GM21360 (cell line): ENCODE results near the gene RABGAP1.

Source experiments
- ATAC-seq: cut with Tn5 transposase; IDR thresholded peaks from one replicate; pipeline ENCODE4 v1.9.1; 2021; ENCODE audit warnings: mild to moderate bottlenecking, moderate library complexity; ENCODE audit not compliant: unreplicated experiment

The RABGAP1 gene

DNA sequence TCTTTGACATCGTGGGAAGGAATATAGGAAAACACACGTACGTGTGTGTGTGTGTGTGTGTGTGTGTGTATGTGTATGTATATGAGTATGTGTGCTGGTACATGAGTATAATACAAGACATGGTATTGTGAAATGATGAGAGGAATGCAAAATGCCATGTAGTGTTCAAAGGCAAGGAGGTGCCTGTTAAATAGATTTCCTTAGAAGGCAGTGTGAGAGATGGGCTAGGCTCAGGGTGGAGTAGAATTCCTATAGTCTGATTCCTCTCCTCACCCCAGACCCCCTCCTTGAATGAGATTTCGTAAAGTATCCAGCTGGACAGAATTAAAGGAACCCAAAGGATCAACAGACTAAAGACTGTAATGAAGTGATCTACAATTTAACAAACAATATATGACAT lies 103.8 kb downstream of the RABGAP1 start:
- no peak for ATAC-seq

DNA sequence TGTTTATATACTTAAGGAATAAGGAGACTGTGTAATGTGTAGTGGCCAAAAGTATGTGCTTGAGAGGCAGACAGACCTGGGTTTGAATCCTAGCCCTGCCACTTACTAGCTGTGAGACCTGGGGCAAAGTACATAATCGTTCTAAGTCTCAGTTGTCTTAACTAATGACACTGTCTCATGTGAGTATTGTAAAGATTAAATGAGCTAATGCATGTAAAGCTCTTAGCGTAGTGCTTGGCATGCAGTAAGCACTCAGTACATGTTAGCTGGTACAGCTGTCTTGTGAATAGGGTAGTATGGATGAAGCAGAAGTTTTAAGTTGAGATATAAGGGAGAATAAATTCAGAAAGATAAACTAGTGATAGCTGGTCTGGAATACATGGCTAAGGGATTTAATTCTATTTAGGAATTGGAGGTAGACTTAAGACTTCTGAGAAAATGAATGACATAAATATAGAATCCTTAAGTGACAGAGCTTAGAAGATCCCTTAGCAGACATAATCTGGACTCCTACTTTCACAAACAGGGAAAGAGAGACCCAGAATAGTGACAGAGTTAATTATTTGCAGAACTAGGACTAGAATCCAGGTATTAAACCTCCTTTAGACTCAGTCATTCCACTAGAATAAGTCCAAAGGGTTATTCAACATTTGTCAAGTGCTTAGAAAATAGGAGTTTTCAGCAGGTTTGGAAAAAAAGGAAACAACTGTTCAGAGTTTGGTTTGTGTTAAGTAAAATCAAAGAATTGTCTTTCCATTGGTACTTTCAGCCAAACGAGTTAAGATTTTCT lies 105.8 kb downstream of the RABGAP1 start:
- no peak for ATAC-seq

- no peak for ATAC-seq
Measured at GRCh38 chr9:123048748-123049147, 107.9 kb downstream of the RABGAP1 start.

DNA sequence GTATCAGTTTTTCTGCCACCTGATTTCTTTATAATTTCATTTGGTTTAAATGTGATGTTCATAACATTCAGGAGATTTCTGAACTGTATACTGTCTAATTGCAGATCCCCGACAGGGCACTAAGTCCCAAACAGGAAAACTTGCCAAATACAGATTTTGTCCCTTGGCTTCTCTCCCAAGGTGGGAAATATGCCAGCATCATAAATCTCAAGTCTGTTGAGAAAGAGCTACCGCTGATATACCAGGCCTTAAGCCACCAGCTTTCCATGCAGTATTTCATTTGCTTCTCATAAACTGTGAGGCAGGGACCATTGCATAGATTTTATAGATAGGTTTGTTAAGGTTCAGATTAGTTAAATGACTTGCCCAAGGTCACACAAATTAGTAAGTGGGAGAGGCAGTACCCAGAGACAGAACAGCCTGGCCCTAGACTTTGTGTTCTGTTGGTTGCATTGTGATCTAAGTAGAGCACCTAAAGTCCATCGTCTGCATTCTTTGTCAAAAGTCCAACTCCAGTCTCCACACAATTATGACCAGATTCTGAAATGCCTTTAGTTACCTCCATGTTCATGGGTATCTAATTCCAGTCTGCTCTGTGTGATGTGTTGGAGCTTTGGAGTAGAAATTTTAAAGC lies 108.9 kb downstream of the RABGAP1 start:
- no peak for ATAC-seq

- ATAC-seq = no peak
Measured at GRCh38 chr9:123053046-123053445, 112.2 kb downstream of the RABGAP1 start.

DNA sequence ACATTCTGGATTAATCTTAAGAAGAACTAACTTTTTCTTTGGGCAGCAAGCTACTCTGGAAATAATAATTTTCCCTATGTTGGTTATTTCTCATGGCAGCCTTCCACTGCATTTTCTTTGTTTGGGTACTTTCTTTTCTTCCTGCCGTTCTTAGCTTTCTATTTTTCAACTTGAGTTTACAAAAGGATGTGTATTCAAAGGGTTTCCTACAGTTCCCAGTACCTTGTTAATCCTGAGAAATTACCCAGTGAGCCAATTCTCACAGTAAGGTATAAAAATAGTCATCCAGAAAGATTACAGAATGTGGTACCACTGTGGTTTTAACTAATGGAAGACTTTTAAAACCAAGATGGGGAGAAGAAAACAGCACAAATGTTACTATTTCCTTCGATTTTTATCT lies 112.9 kb downstream of the RABGAP1 start:
- no peak for ATAC-seq

DNA sequence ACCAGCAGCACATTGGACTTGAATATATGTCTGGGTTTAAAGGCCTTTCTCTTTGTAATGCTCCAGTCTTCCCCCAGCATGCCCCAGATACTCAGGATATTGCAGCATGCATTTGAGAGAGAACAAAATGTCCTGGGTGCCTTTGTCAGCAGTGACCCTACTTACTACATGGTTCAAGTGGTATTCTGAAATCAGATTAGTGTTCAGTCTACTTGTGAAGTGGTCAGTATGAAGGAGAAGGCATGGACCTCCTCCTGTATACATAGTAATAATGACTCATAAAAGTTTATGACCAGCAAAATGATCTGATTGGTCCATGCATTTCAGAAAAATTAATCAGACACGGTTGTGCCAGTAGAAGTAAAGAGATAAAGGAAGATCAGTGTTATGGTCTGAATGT lies 118.0 kb downstream of the RABGAP1 start:
- ATAC-seq = no peak

DNA sequence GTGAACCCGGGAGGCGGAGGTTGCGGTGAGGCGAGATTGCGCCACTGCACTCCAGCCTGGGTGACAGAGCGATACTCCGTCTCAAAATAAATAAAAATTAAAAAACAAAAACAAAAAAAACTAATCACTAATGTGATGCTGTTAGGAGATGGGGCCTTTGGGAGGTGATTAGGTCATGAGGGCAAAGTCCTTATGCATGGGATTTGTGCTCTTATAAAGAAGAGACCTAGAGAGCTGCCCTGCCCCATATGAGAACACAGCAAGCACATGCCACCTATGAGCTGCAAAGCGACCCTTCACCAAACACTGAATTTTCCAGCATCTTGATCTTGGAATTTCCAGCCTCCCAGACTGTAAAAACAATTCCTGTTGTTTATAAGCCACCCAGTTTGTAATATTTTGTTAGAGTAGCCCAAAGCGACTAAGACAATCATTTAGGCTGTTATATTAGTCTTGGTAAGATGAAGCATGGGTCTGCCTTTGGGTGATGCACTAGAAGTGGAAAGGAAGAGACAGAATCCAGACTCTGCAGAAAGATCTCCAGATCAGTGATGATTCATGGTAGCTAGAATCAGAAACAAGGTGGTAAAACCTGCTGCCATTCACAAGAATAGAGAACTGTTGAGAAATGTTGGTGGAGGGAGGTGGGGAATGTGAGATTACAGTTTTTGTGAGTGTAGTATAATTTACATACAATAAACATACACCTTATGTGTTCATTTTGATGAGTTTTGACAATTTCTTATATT lies 118.8 kb downstream of the RABGAP1 start:
- no peak for ATAC-seq

DNA sequence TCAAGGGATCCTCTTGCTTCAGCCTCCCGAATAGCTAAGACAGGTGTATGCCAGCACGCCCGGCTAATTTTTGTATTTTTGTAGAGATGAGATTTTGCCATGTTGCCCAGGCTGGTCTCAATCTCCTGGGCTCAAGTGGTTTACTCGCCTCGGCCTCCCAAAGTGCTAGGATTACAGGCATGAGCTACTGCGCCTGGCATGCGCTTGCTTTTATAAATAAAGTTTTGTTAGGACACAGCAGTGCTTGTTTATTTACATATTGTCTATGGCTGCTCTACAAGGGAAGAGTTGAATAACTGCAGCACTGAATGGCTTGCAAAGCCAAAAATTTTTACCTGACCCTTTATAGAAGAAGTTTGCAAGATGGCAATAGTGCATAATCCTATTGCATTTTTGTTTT lies 120.4 kb downstream of the RABGAP1 start:
- no peak for ATAC-seq

- ATAC-seq = no peak
Measured at GRCh38 chr9:123062351-123063176, 121.7 kb downstream of the RABGAP1 start.

DNA sequence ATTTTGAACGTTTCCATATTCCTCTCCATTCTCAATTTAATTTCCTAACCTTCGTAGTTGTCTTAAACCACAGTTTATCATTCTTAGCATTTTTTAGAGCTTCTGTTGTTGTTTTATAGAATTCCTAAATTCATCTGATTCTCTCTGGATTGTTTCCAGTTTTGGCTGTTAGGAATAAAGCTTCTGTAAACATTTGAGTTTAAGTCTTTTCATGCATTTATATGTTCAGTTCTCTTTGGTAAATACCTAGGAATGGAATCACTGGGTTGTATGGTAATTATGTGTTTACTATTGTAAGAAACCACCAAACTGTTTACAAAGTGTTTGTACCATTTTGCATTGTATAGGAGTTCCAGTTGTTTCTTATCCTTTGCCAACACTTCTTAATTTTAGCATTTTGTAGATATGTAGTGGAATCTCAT lies 122.4 kb downstream of the RABGAP1 start:
- ATAC-seq = no peak

- no peak for ATAC-seq
Measured at GRCh38 chr9:123063896-123064295, 123.1 kb downstream of the RABGAP1 start.

- no peak for ATAC-seq
Measured at GRCh38 chr9:123064716-123065115, 123.9 kb downstream of the RABGAP1 start.

DNA sequence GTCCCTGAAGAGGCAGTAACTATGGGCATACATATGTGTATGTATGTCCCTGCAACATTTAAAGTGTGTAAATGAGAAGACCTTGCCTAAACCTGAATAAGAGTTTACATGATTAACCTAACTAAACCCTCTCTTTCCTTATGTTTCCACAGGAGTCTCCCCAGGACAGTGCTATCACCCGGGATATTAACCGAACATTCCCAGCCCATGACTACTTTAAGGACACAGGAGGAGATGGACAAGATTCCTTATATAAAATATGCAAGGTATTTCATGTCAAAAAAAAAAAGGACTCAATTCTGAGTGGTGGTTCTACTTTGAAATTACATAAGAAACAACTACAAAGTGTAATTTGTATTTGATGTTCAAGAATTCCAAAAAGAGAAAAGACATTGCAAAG lies 124.4 kb downstream of the RABGAP1 start:
- no peak for ATAC-seq

GRCh38 chr9:123067136-123067535 lies 126.3 kb downstream of the RABGAP1 start:
- ATAC-seq = no peak

DNA sequence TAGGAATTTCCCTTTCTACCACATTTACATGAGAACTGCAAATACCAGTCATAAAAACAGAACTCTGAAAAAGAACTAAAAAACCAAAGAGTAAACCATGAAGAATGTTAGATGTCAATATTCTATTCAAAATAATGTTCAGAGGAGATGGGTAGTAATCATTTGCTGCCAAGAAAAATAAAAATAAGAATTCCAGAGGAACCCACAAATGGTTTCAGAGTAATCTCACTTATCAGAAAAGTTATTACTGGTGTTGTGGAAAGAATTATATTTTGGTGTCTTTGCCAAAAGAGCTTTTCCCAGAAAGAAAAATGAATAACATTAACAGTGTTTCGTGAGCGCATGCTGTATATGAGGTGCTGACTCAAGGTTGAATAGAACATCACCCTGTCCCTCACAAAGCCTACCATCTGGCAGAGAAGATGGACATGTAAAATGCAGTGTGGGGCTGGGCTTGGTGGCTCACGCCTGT lies 128.2 kb downstream of the RABGAP1 start:
- no peak for ATAC-seq

GRCh38 chr9:123070198-123070597 lies 129.4 kb downstream of the RABGAP1 start:
- no peak for ATAC-seq

DNA sequence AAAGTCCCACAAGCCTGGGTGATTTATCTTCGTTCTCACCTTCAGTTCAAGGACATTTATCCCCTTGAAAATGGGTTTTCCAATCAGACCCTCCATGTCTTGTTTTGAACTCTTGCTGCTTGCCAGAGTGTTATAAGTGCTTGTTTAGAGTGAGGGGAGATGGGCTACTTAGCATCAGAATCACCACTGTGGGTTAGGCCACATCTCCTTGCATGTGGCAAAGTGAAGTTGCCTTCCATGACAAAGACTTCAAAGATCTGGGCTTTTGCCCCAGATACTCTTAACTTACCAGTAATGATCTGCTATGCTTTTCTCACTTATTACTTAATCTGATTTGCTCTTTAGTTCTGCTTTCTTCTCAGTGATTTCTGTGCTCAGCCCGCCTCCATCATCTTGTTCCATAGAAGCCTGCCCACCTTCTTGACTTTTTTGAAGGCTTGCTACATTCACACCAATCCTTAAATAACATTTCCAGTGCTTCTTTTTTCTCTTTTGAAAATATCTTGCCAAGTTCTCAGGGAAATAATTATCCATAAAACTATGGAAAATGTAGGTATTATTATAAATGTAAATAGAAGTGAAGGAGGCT lies 131.7 kb downstream of the RABGAP1 start:
- ATAC-seq = no peak

DNA sequence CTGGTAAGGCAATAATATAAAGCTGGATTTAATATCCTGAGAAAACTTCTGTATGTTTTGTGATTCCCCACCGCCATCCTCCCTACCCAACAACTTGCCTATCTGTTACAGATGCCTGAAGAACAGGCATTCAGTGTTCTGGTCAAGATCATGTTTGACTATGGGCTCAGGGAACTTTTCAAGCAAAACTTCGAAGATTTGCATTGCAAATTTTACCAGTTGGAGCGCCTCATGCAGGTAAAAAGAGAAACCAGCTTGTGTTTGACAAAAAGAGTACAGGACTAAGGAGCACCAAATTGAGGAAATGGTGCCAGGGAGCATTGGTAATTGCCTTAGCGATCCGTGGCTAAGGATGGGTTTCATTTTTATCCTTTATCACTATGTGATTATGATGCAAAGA lies 132.6 kb downstream of the RABGAP1 start:
- ATAC-seq = no peak

GRCh38 chr9:123073991-123074422 lies 133.2 kb downstream of the RABGAP1 start:
- no peak for ATAC-seq
